Dendritic cell treated with granulocyte-macrophage colony-stimulating factor and Interleukin-4, amounts not matched to agents 40 ng/mL and 50 ng/mL, for 4 days (primary cell): ENCODE measurements around the gene SLC7A10.

Experiments
- H3K27ac Mint-ChIP-seq: one replicate; pipeline ENCODE4 v1.8.0; 2022; ENCODE audit warnings: mild to moderate bottlenecking, mixed read lengths
- H3K27me3 Mint-ChIP-seq: one replicate; pipeline ENCODE4 v1.8.0; 2022; ENCODE audit warnings: mild to moderate bottlenecking, mixed read lengths
- H3K36me3 Mint-ChIP-seq: one replicate; pipeline ENCODE4 v1.8.0; 2022; ENCODE audit warnings: low read depth, mixed read lengths
- H3K4me1 Mint-ChIP-seq: one replicate; pipeline ENCODE4 v1.8.0; 2022; ENCODE audit warnings: low read depth, mixed read lengths
- H3K4me3 Mint-ChIP-seq: one replicate; pipeline ENCODE4 v1.8.0; 2022; ENCODE audit warnings: mild to moderate bottlenecking, moderate library complexity, mixed read lengths
- H3K9me3 Mint-ChIP-seq: one replicate; pipeline ENCODE4 v1.8.0; 2022; ENCODE audit warnings: mixed read lengths
- intact Hi-C: fragments of 100-400 bp; cut with micrococcal nuclease; formaldehyde crosslinking; loops from one replicate; pipeline ENCODE4 v1.15.0; 2022

Gene SLC7A10

GRCh38 chr19:33202546-33203507 lies 22.8 kb downstream of the SLC7A10 start:
- H3K4me1 Mint-ChIP-seq = peaks cover 29% of the 10 kb centered on the region
- peaks cover 52% of the 10 kb centered on the region for H3K36me3 Mint-ChIP-seq
- H3K27ac Mint-ChIP-seq = no peak overlapping the region
- no peaks in the 10 kb centered on the region for H3K9me3 Mint-ChIP-seq
- H3K27me3 Mint-ChIP-seq = no peaks in the 10 kb centered on the region
- H3K4me3 Mint-ChIP-seq = no peak overlapping the region
- intact Hi-C loops = no loop called here

DNA sequence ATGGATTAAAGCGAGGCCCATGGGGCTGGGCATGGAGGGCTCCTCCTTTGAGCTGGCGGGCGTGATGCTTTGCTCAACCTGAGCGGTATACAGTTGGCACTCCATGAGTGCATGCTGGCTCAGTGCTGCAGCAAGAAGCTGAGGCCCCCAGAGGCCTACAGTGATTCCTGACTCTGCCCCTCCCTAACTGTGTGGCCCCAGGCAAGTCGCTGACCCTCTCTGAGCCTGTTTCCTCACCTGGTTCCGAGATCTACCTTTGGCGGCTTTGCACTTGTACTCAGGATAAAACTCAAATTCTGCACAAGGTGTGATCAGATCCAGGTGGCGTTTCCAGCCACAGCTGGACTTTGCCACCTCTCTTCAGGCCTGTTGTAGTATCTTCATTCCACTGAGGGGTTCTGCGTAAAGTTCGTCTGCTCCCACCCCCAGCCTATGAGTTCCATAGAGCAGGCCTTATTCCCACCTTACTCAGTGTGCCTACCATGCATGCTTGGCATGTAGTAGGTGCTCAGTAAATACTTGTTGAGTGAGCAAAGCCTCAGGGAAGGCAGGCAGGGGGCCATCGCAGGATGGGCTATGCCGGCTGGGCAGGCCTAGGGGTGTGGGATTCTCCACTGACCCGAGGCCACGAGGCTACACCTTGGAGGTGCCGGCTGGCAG lies 23.6 kb downstream of the SLC7A10 start:
- intact Hi-C loops = no loop called here
- no peak overlapping the region for H3K4me3 Mint-ChIP-seq
- H3K4me1 Mint-ChIP-seq = peaks cover 29% of the 10 kb centered on the region
- peaks cover 56% of the 10 kb centered on the region for H3K36me3 Mint-ChIP-seq
- H3K9me3 Mint-ChIP-seq = no peaks in the 10 kb centered on the region
- no peak overlapping the region for H3K27ac Mint-ChIP-seq
- no peaks in the 10 kb centered on the region for H3K27me3 Mint-ChIP-seq

DNA sequence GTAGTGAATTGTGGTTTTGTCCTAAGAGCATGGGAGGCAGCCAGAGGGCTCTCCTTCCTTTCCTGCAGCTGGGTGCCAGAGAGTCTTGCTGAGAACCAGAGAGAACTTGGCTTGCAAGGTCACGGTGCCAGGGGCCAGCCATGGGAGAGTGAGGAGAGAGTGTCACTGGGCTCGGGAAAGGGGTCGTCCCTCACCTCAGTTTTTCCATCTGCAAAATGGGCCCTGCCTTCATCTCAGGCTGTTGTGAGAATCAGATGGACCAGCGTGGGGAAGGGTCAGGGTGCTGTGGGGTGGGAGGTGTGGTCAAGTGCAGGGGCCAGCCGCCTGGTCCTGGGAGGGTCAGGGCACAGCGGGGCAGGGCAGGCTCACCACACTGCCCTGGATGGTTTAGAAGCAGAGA lies 24.2 kb downstream of the SLC7A10 start:
- Mint-ChIP-seq H3K27ac (no peak overlapping the region), H3K4me3 (no peak overlapping the region), H3K9me3 (no peaks in the 10 kb centered on the region), H3K4me1 (peaks cover 29% of the 10 kb centered on the region), H3K27me3 (no peaks in the 10 kb centered on the region), H3K36me3 (peaks cover 52% of the 10 kb centered on the region)
- intact Hi-C loops = no loop called here

- intact Hi-C loops = no loop called here
- H3K36me3 Mint-ChIP-seq = peaks cover 34% of the 10 kb centered on the region
- H3K27me3 Mint-ChIP-seq = peaks cover 3% of the 10 kb centered on the region
- no peak overlapping the region for H3K27ac Mint-ChIP-seq
- no peak overlapping the region for H3K4me3 Mint-ChIP-seq
- H3K4me1 Mint-ChIP-seq = peaks cover 40% of the 10 kb centered on the region
- no peaks in the 10 kb centered on the region for H3K9me3 Mint-ChIP-seq
These were observed 26.0 kb downstream of the SLC7A10 start for GRCh38 chr19:33199441-33200265.

DNA sequence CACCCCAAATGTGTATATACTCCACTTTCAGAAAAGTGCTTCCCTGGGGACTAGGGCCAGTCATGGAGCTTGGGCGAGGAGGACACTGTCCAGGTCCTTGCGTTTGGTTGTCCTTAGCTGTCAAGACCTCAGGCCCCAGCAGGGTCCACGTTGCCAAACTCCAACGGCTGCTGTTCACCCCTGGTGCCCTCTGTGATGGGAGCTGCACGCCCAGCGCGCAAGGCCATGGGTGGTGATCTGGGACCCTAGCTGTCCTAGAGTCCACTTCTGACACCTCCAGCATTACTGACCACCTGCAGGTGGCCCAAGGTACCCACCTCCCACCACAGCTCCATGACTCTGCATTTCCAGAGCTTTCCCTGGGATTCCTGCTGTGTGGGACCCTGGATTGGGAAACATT lies 27.5 kb downstream of the SLC7A10 start:
- H3K36me3 Mint-ChIP-seq = peaks cover 21% of the 10 kb centered on the region
- H3K27ac Mint-ChIP-seq = no peak overlapping the region
- H3K9me3 Mint-ChIP-seq = no peaks in the 10 kb centered on the region
- H3K27me3 Mint-ChIP-seq = peaks cover 10% of the 10 kb centered on the region
- intact Hi-C loops = no loop called here
- no peak overlapping the region for H3K4me3 Mint-ChIP-seq
- H3K4me1 Mint-ChIP-seq = peaks cover 40% of the 10 kb centered on the region

GRCh38 chr19:33197591-33198000 lies 28.1 kb downstream of the SLC7A10 start:
- peaks cover 15% of the 10 kb centered on the region for H3K36me3 Mint-ChIP-seq
- intact Hi-C loops = no loop called here
- no peak overlapping the region for H3K27ac Mint-ChIP-seq
- peaks cover 40% of the 10 kb centered on the region for H3K4me1 Mint-ChIP-seq
- no peak overlapping the region for H3K4me3 Mint-ChIP-seq
- H3K9me3 Mint-ChIP-seq = no peaks in the 10 kb centered on the region
- H3K27me3 Mint-ChIP-seq = peaks cover 16% of the 10 kb centered on the region

GRCh38 chr19:33196446-33197193 lies 29.0 kb downstream of the SLC7A10 start:
- peaks cover 40% of the 10 kb centered on the region for H3K4me1 Mint-ChIP-seq
- peaks cover 24% of the 10 kb centered on the region for H3K27me3 Mint-ChIP-seq
- H3K36me3 Mint-ChIP-seq = peaks cover 14% of the 10 kb centered on the region
- no peak overlapping the region for H3K4me3 Mint-ChIP-seq
- H3K9me3 Mint-ChIP-seq = no peaks in the 10 kb centered on the region
- H3K27ac Mint-ChIP-seq = no peak overlapping the region
- intact Hi-C loops = no loop called here

DNA sequence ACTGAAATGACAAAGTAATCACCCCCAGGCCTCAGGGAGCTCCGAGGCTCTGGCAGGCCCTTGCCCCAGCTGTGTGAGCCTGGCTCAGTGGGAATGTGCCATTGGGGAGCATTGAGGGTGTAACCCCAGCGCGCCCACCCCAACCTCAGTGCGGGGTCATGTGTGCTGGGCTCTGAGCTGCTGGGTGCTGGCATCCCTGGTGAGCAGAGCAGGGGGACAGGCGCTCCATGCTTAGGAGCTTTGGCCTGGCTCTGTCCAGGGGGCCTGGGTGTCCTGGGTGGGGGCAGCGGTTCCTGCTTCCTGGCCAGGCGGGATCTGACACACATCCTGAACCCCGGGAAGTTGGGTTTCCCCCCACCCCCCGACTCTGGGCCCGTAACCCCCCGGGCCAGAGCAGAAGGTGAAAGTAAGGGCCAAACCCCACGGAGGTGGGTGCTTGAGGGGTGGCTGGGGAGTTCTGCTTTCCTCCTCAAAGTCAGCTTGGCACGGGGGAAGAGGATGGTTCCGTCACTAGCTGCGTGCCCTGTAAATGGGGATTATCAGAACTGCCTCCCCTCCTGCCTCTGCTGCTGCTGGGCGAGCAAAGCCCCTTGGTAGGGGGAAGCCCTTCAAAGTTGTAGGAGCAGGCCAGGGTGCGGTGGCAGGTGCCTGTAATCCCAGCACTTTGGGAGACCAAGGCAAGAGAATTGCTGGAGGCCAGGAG lies 29.9 kb downstream of the SLC7A10 start:
- intact Hi-C loops = no loop called here
- no peaks in the 10 kb centered on the region for H3K9me3 Mint-ChIP-seq
- H3K27me3 Mint-ChIP-seq = peaks cover 25% of the 10 kb centered on the region
- H3K4me1 Mint-ChIP-seq = peaks cover 31% of the 10 kb centered on the region
- peaks cover 14% of the 10 kb centered on the region for H3K36me3 Mint-ChIP-seq
- H3K4me3 Mint-ChIP-seq = peak overlapping the region; percentile 72
- H3K27ac Mint-ChIP-seq = peak overlapping the region; percentile 40

- peak overlapping the region; percentile 40 for H3K27ac Mint-ChIP-seq
- H3K27me3 Mint-ChIP-seq = peaks cover 25% of the 10 kb centered on the region
- H3K4me1 Mint-ChIP-seq = peaks cover 25% of the 10 kb centered on the region
- intact Hi-C loops = no loop called here
- no peaks in the 10 kb centered on the region for H3K9me3 Mint-ChIP-seq
- peak overlapping the region; percentile 72 for H3K4me3 Mint-ChIP-seq
- peaks cover 14% of the 10 kb centered on the region for H3K36me3 Mint-ChIP-seq
These were observed 30.6 kb downstream of the SLC7A10 start for GRCh38 chr19:33194886-33195644.

- peaks cover 14% of the 10 kb centered on the region for H3K36me3 Mint-ChIP-seq
- H3K9me3 Mint-ChIP-seq = no peaks in the 10 kb centered on the region
- peaks cover 25% of the 10 kb centered on the region for H3K27me3 Mint-ChIP-seq
- H3K4me1 Mint-ChIP-seq = peaks cover 23% of the 10 kb centered on the region
- no peak overlapping the region for H3K27ac Mint-ChIP-seq
- intact Hi-C loops = no loop called here
- H3K4me3 Mint-ChIP-seq = peak overlapping the region; percentile 52
These were observed 31.1 kb downstream of the SLC7A10 start for GRCh38 chr19:33194532-33194885.

DNA sequence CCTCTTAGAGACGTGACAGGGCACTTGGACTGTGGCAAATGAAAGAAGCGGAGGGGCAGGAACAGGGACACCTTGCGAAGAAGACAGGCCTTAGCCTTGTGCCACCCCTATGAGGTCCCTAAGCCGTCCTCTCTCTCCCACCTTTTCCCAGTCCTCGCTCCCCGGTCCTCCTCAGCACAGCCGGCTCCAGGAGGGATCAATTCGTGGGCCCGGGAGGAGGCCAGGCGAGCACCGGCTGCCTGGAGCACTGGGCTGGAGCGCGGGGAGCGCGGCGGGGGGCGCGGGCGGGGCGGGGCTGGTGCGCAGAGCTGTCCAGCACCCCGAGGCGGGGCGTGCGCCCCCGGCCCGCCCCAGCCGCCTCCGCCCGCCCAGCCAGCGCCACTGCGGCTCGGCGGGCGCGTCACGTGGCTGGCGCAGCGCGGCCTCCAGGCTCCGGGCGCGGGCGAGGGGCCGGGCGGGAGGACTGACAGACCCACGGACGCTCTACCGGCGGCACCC lies 31.7 kb downstream of the SLC7A10 start, which contains the start of gene LRP3:
Gene LRP3 (plus strand): TSS at position 466 of the 498 bp plus-strand sequence. CDS start 456 bp downstream, outside the sequence.
- Mint-ChIP-seq H3K27me3 (peaks cover 25% of the 10 kb centered on the region), H3K4me1 (peaks cover 21% of the 10 kb centered on the region), H3K36me3 (peaks cover 10% of the 10 kb centered on the region), H3K27ac (peak within 1 kb of the TSS; percentile 40), H3K9me3 (no peaks in the 10 kb centered on the region), H3K4me3 (peak within 1 kb of the TSS; percentile 72)
- intact Hi-C loops = no loop called here

- H3K4me1 Mint-ChIP-seq = peaks cover 19% of the 10 kb centered on the region
- H3K4me3 Mint-ChIP-seq = peak overlapping the region; percentile 62
- H3K27me3 Mint-ChIP-seq = peaks cover 25% of the 10 kb centered on the region
- H3K9me3 Mint-ChIP-seq = no peaks in the 10 kb centered on the region
- intact Hi-C loops = no loop called here
- H3K36me3 Mint-ChIP-seq = peaks cover 6% of the 10 kb centered on the region
- H3K27ac Mint-ChIP-seq = no peak overlapping the region
These were observed 32.3 kb downstream of the SLC7A10 start for GRCh38 chr19:33193269-33193864.
